Small intestine (tissue), 7 donors: Measurements from ENCODE around the gene F2RL2. TPM values are rescaled to one million over a fixed set of nuclear protein-coding genes. Genes with fewer than 3 reads are reported as not detected.

Experiments
- DNase-seq, 2 donors: peaks; one replicate each; pipeline versions ENCODE4 v3.0.0 to v3.0.0-alpha.2; 2013
- FAIRE-seq: peaks from 2 replicates; lab custom pipeline; 2012; peaks lifted over from hg19 to GRCh38; lab: Jason Lieb, UNC
- H3K27ac ChIP-seq, 3 donors: one replicate each; pipeline ENCODE4 v1.5.1; 2013; ENCODE audit warnings: low read length in 2 of 3, mild to moderate bottlenecking in 2 of 3, control low read depth in 1 of 3, inconsistent platforms in 1 of 3, low read depth in 1 of 3, moderate library complexity in 1 of 3
- H3K27me3 ChIP-seq, 3 donors: one replicate each; pipeline ENCODE4 v1.6.1; 2013; ENCODE audit warnings: low read length in 3 of 3, inconsistent platforms in 1 of 3; ENCODE audit not compliant: control insufficient read depth in 3 of 3, insufficient read depth in 3 of 3
- H3K36me3 ChIP-seq, 3 donors: one replicate each; pipeline ENCODE4 v1.6.1; 2013; ENCODE audit warnings: low read length in 3 of 3, inconsistent platforms in 1 of 3, low read depth in 1 of 3, mild to moderate bottlenecking in 1 of 3, moderate library complexity in 1 of 3; ENCODE audit not compliant: control insufficient read depth in 3 of 3, insufficient read depth in 2 of 3
- H3K4me1 ChIP-seq, 3 donors: one replicate each; pipeline ENCODE4 v1.6.1; 2013; ENCODE audit warnings: low read length in 2 of 3, inconsistent platforms in 1 of 3, low read depth in 1 of 3, mild to moderate bottlenecking in 1 of 3, moderate library complexity in 1 of 3; ENCODE audit not compliant: control insufficient read depth in 3 of 3, insufficient read depth in 2 of 3
- H3K4me3 ChIP-seq, 3 donors: one replicate each; pipeline ENCODE4 v1.5.1; 2013; ENCODE audit warnings: low read length in 3 of 3, control low read depth in 1 of 3, inconsistent platforms in 1 of 3, low read depth in 1 of 3, mild to moderate bottlenecking in 1 of 3, moderate library complexity in 1 of 3
- H3K9me3 ChIP-seq, 2 donors: one replicate each; pipeline ENCODE4 v1.6.1; 2013; ENCODE audit warnings: low read depth in 1 of 2, low read length in 1 of 2; ENCODE audit not compliant: control insufficient read depth in 2 of 2, insufficient read depth in 1 of 2
- WGBS, 3 donors: extraction: QIAGEN DNeasy Blood & Tissue Kit; methylation state at CpG; one replicate each; pipeline ENCODE4 v1.1.7; 2013; 5-methylcytosine and 5-hydroxymethylcytosine counted together
- polyA plus RNA-seq, 4 donors: library from polyadenylated mRNA; stranded (reverse) in 3 of 4; unstranded in 1 of 4; fragments of 200-250 nt in 3 of 4; fragments of 120-200 nt in 1 of 4; gene quantifications; one replicate each; pipeline versions ENCODE4 v1.2.1 to v1.2.3, GENCODE V29; 2013
- donor health status: healthy with polysubstance abuse.
- donor health status: control.
- donor health status: control.
- donor health status: Bipolar disorder and iron deficiency.
- donor health status: healthy.

F2RL2 gene
- polyA plus RNA-seq, 4 donors, result 0.73 to 4.5 TPM; not detected in 2

GRCh38 chr5:76617229-76617628 lies 6.0 kb downstream of the F2RL2 start:
- Histone ChIP-seq H3K36me3 (peaks cover 0 to 10% (median 5%) of the 10 kb centered on the region in 3 donors), H3K27ac (no peak overlapping the region), H3K4me1 (no peaks in the 10 kb centered on the region), H3K4me3 (no peak overlapping the region), H3K27me3 (no peaks in the 10 kb centered on the region), H3K9me3 (no peaks in the 10 kb centered on the region)
- FAIRE-seq, result no peak
- 47 to 80% (median 64%) methylated on average over 4 of the region's 4 CpGs for WGBS, 3 donors
- no peak for DNase-seq

- Histone ChIP-seq H3K4me3 (no peak overlapping the region), H3K9me3 (no peaks in the 10 kb centered on the region), H3K27me3 (no peaks in the 10 kb centered on the region), H3K27ac (no peak overlapping the region), H3K36me3 (peaks cover 0 to 10% (median 5%) of the 10 kb centered on the region in 3 donors), H3K4me1 (no peaks in the 10 kb centered on the region)
- WGBS, 3 donors, result 86 to 89% (median 88%) methylated on average over 2 of the region's 2 CpGs
- no peak for DNase-seq
- no peak for FAIRE-seq
Measured at GRCh38 chr5:76616206-76616605, 7.0 kb downstream of the F2RL2 start.

- peaks cover 0 to 10% (median 8%) of the 10 kb centered on the region in 3 donors for H3K36me3 ChIP-seq
- no peak overlapping the region for H3K4me3 ChIP-seq
- no peak for FAIRE-seq
- no peaks in the 10 kb centered on the region for H3K9me3 ChIP-seq
- DNase-seq, result no peak
- no peaks in the 10 kb centered on the region for H3K4me1 ChIP-seq
- 85 to 90% (median 87%) methylated on average over 2 of the region's 2 CpGs for WGBS, 3 donors
- no peak overlapping the region for H3K27ac ChIP-seq
- H3K27me3 ChIP-seq, result no peaks in the 10 kb centered on the region
Measured at GRCh38 chr5:76615759-76616158, 7.4 kb downstream of the F2RL2 start.

- H3K36me3 ChIP-seq, result peaks cover 2 to 8% (median 3%) of the 10 kb centered on the region in 3 donors
- H3K27me3 ChIP-seq, result no peaks in the 10 kb centered on the region
- no peak overlapping the region for H3K27ac ChIP-seq
- DNase-seq (no peak), FAIRE-seq (no peak)
- 71 to 91% (median 81%) methylated on average over 5 of the region's 5 CpGs for WGBS, 3 donors
- no peaks in the 10 kb centered on the region for H3K9me3 ChIP-seq
- H3K4me1 ChIP-seq, result no peaks in the 10 kb centered on the region
- no peak overlapping the region for H3K4me3 ChIP-seq
Measured at GRCh38 chr5:76612942-76613341, 10.3 kb downstream of the F2RL2 start.

- Histone ChIP-seq H3K36me3 (peaks cover 2 to 10% (median 7%) of the 10 kb centered on the region in 3 donors), H3K27ac (no peak overlapping the region), H3K4me3 (no peak overlapping the region), H3K9me3 (no peaks in the 10 kb centered on the region), H3K27me3 (no peaks in the 10 kb centered on the region), H3K4me1 (peaks cover 0 to 4% (median 0%) of the 10 kb centered on the region in 3 donors)
- FAIRE-seq (no peak), DNase-seq (no peak)
- 89 to 97% (median 92%) methylated on average over 1 of the region's 1 CpG for WGBS, 3 donors
Measured at GRCh38 chr5:76610196-76610595, 13.0 kb downstream of the F2RL2 start.

- Histone ChIP-seq H3K36me3 (peaks cover 2 to 11% (median 4%) of the 10 kb centered on the region in 3 donors), H3K4me1 (peaks cover 0 to 4% (median 0%) of the 10 kb centered on the region in 3 donors), H3K9me3 (no peaks in the 10 kb centered on the region), H3K27me3 (no peaks in the 10 kb centered on the region), H3K27ac (peak overlapping the region in 1 of 3 donors; percentile 39), H3K4me3 (no peak overlapping the region)
- DNase-seq, result peak in 1 of 2 donors; percentile 35
- 60 to 84% (median 79%) methylated on average over 4 of the region's 4 CpGs for WGBS, 3 donors
- no peak for FAIRE-seq
Measured at GRCh38 chr5:76608833-76609232, 14.4 kb downstream of the F2RL2 start.

- Histone ChIP-seq H3K4me3 (no peak overlapping the region), H3K27me3 (no peaks in the 10 kb centered on the region), H3K27ac (peak overlapping the region in 1 of 3 donors; percentile 39), H3K4me1 (peaks cover 0 to 4% (median 0%) of the 10 kb centered on the region in 3 donors), H3K36me3 (peaks cover 0 to 19% (median 2%) of the 10 kb centered on the region in 3 donors), H3K9me3 (no peaks in the 10 kb centered on the region)
- DNase-seq, result peak in 1 of 2 donors; percentile 39
- no peak for FAIRE-seq
- WGBS, 3 donors, result 59 to 86% (median 83%) methylated on average over 9 of the region's 9 CpGs
Measured at GRCh38 chr5:76607353-76607871, 15.8 kb downstream of the F2RL2 start.

- Histone ChIP-seq H3K4me3 (no peak overlapping the region), H3K27me3 (no peaks in the 10 kb centered on the region), H3K9me3 (no peaks in the 10 kb centered on the region), H3K4me1 (peaks cover 0 to 4% (median 0%) of the 10 kb centered on the region in 3 donors), H3K27ac (peak overlapping the region in 1 of 3 donors; percentile 14), H3K36me3 (peaks cover 0 to 19% (median 2%) of the 10 kb centered on the region in 3 donors)
- DNase-seq (no peak), FAIRE-seq (no peak)
- 84 to 93% (median 89%) methylated on average over 2 of the region's 2 CpGs for WGBS, 3 donors
Measured at GRCh38 chr5:76606701-76607100, 16.5 kb downstream of the F2RL2 start.
